Right lobe of liver (tissue), 6 donors: ENCODE measurements around the gene ZNF219. TPM values are rescaled to one million over a fixed set of nuclear protein-coding genes. Genes with fewer than 3 reads are reported as not detected.

Experiments
- ATAC-seq, 4 donors: fragments of 200-7000 bp; cut with Tn5 transposase; one replicate each; pipeline ENCODE4 v1.9.1; 2020; ENCODE audit warnings: mild to moderate bottlenecking in 4 of 4, moderate library complexity in 4 of 4
- DNase-seq, 3 donors: peaks; one replicate each; pipeline ENCODE4 v3.0.0-alpha.2; 2020
- H3K27ac ChIP-seq, 3 donors: fragments of 200-600 bp; one replicate each; pipeline ENCODE4 v1.8.0; 2022
- H3K27me3 ChIP-seq, 2 donors: fragments of 200-600 bp; one replicate each; pipeline ENCODE4 v1.8.0; 2022
- H3K36me3 ChIP-seq, 4 donors: fragments of 200-600 bp; sonication (generic) in 1 of 4; one replicate each; pipeline versions ENCODE4 v1.5.1 to v1.8.0; 2017 to 2022; ENCODE audit warnings: control low read depth in 1 of 4
- H3K4me1 ChIP-seq, 4 donors: fragments of 200-600 bp; sonication (generic) in 1 of 4; one replicate each; pipeline versions ENCODE4 v1.5.1 to v1.8.0; 2017 to 2022; ENCODE audit warnings: control low read depth in 1 of 4
- H3K4me3 ChIP-seq, 3 donors: fragments of 200-600 bp; one replicate each; pipeline ENCODE4 v1.8.0; 2022
- H3K9me3 ChIP-seq, 4 donors: fragments of 200-600 bp; sonication (generic) in 1 of 4; one replicate each; pipeline versions ENCODE4 v1.5.1 to v1.8.0; 2017 to 2022; ENCODE audit warnings: control low read depth in 1 of 4
- POLR2A ChIP-seq: fragments of 450-650 bp; IDR thresholded peaks from one replicate; pipeline ENCODE4 v1.6.1; 2017; ENCODE audit warnings: antibody characterized with exemption, mild to moderate bottlenecking
- WGBS: methylation state at CpG from one replicate; pipeline ENCODE4 v1.1.6; 2018; ENCODE audit warnings: low coverage, low lambda C conversion rate; ENCODE audit not compliant: insufficient coverage; ENCODE audit errors: missing lambda C conversion rate; 5-methylcytosine and 5-hydroxymethylcytosine counted together
- intact Hi-C, 2 donors: fragments of 100-400 bp; cut with DNase I; formaldehyde crosslinking; loops; one replicate each; pipeline versions ENCODE4 v1.11.2 to v1.14.1; 2022
- total RNA-seq, 6 experiments: library from RNA; depleted of rRNA in 2 of 6; stranded (reverse); fragments of >200 nt in 2 of 6; fragmentation: NEBNext Ultra II Directional in 3 of 6; extraction: Animal tissue kit (Norgen Biotek cat#: 25700) in 3 of 6; gene quantifications; one replicate each; pipeline versions ENCODE4 v1.1.0 to v1.2.4, GENCODE V29; 2016 to 2023
- TF ChIP-seq, protein P1 (sequence below), 4 donors: fragments of 200-600 bp in 3 of 4; fragments of 450-650 bp in 1 of 4; IDR thresholded peaks; one replicate each; pipeline versions ENCODE4 v1.5.1 to v1.8.0; 2016 to 2022; ENCODE audit warnings: antibody characterized with exemption in 4 of 4, mild to moderate bottlenecking in 2 of 4
- donor health status: DM: no; HTN: yes; CAD: no.
- donor health status: DM: no; HTN: no; CAD: no.
- donor health status: DM: no; HTN: no; CAD: no.
- donor health status: DM: no; HTN: yes; CAD: no.
- donor health status: DM: no; HTN: yes; CAD: no.

ZNF219 gene
- total RNA-seq, 6 experiments from 2014 or later = 6.9 to 20.6 (median 9.3) TPM

DNA sequence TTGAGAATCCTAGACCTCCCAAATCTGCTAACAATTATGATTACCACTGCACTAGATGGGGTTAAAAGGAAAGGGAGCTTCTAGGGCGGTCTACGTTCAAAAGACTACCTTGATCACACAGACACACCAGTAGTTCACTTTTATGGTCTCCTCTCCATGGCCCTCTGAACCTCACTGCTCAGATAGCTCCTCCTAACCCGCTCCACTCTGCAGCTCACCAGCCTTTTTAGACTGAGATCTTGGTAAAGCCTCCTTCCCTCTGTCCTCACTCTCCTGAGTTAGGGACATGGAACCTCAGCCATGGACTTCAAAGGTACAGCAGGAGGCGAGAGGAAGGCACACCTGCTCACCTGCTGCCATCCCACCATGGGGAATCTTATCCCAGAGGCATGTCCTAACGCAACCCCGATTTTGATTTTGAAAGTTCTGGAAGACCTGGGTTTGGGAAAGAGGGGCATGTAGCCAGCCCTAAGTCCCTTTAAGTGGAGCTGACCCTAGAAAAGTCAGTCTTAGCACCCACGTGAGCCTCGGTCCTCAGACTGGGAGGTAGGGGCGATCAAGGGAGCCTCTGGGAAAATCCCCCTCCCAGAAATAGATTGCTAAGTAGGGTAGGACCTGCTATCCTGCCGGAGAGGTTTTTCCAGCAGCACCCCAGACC, 1.3 kb downstream of the ZNF219 start:
- H3K4me3 ChIP-seq = no peak overlapping the region
- DNase-seq = no peak
- 59% methylated on average over 5 of the region's 10 CpGs for WGBS

DNA sequence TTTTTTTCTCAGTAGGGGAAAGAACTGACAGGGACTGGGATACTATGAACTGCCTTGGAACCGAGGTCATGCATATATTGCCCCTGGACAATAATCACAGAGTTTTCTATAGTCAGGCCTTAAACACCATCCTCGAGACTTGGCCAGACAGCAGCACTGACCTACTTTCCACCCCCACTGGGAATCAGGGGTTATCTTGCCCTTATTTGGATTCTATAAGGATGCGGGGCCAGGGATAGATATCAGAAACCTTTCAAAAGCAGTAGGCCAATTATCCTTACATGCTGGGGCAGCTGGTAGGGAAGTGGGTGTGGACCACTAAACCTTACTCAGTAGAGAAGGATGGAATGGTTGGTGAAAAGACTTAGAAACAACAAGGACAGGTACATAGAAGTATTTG, 2.0 kb downstream of the ZNF219 start:
- TF ChIP-seq, protein P1, sequence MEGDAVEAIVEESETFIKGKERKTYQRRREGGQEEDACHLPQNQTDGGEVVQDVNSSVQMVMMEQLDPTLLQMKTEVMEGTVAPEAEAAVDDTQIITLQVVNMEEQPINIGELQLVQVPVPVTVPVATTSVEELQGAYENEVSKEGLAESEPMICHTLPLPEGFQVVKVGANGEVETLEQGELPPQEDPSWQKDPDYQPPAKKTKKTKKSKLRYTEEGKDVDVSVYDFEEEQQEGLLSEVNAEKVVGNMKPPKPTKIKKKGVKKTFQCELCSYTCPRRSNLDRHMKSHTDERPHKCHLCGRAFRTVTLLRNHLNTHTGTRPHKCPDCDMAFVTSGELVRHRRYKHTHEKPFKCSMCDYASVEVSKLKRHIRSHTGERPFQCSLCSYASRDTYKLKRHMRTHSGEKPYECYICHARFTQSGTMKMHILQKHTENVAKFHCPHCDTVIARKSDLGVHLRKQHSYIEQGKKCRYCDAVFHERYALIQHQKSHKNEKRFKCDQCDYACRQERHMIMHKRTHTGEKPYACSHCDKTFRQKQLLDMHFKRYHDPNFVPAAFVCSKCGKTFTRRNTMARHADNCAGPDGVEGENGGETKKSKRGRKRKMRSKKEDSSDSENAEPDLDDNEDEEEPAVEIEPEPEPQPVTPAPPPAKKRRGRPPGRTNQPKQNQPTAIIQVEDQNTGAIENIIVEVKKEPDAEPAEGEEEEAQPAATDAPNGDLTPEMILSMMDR (IDR thresholded peaks at IDR 0.05) = no peak
- no peak for TF ChIP-seq POLR2A
- DNase-seq (no peak), ATAC-seq (no peak)
- Histone ChIP-seq H3K4me3 (no peak overlapping the region), H3K36me3 (no peaks in the 10 kb centered on the region), H3K4me1 (peaks cover 0 to 8% (median 4%) of the 10 kb centered on the region in 4 donors), H3K9me3 (no peaks in the 10 kb centered on the region), H3K27ac (peak overlapping the region in 1 of 3 donors; percentile 57), H3K27me3 (no peaks in the 10 kb centered on the region)
- intact Hi-C loops = loop anchor here in 1 of 2 donors (10.0 kb wide), 1 partner anchor 82 kb away; no protein-coding TSS in a partner anchor
- 56% methylated on average over 1 of the region's 3 CpGs for WGBS

More for the DNA sequence above, 1.3 kb downstream of the ZNF219 start:
- H3K27ac ChIP-seq = peak overlapping the region in 2 of 3 donors; percentile 33 to 57
- intact Hi-C loops = loop anchor here in 1 of 2 donors (10.0 kb wide), 1 partner anchor 82 kb away; no protein-coding TSS in a partner anchor
- peak in 1 of 4 donors; percentile 5 for ATAC-seq
- H3K4me1 ChIP-seq = peaks cover 0 to 8% (median 4%) of the 10 kb centered on the region in 4 donors
- TF ChIP-seq, protein P1 (IDR thresholded peaks at IDR 0.05) = no peak
- TF ChIP-seq POLR2A = no peak
- no peaks in the 10 kb centered on the region for H3K27me3 ChIP-seq
- no peaks in the 10 kb centered on the region for H3K36me3 ChIP-seq
- H3K9me3 ChIP-seq = no peaks in the 10 kb centered on the region

DNA sequence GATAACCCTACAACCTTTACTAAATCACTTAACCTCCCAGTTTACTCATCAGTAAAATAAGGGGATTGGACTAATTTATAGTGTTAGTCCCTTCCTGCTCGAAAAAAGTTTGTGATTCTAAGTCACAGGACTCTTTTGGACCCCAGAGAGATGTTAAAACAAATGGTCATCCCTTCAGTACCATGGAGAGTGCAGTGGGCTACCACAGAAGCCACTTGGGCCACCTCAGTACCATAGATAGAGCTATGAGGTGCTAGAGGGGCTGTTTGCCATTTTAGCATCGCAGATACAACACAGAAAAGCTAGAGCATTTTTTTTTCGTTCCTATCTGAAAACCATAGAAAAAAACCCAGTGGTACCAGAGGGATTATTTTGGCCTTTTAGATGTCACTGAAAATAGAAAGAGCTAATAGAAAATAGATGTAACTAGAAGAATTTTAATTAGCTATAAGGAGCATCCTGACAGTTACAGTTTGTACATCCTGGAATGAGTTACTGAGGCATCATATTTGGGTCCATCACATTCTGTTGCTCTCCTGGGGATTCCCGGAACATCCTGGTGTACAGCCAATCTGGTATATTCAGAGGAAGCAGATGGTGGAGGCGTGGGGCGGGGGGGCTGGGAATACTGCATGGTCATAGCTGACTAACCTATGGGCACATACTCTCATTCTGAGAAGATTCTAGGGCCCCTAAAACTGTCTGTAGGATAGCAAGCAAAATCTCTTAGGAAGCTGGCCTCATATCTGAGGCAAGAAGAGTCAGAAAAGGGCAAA, 2.8 kb downstream of the ZNF219 start:
- 57% methylated on average over 6 of the region's 6 CpGs for WGBS
- intact Hi-C loops = loop anchor here in 1 of 2 donors (10.0 kb wide), 1 partner anchor 81 kb away; no protein-coding TSS in a partner anchor
- no peaks in the 10 kb centered on the region for H3K9me3 ChIP-seq
- no peak overlapping the region for H3K4me3 ChIP-seq
- H3K27me3 ChIP-seq = no peaks in the 10 kb centered on the region
- no peak for ATAC-seq
- DNase-seq = no peak
- no peak overlapping the region for H3K27ac ChIP-seq
- H3K4me1 ChIP-seq = peaks cover 0 to 8% (median 4%) of the 10 kb centered on the region in 4 donors
- TF ChIP-seq, protein P1 (IDR thresholded peaks at IDR 0.05) = no peak
- TF ChIP-seq POLR2A = no peak
- H3K36me3 ChIP-seq = no peaks in the 10 kb centered on the region

DNA sequence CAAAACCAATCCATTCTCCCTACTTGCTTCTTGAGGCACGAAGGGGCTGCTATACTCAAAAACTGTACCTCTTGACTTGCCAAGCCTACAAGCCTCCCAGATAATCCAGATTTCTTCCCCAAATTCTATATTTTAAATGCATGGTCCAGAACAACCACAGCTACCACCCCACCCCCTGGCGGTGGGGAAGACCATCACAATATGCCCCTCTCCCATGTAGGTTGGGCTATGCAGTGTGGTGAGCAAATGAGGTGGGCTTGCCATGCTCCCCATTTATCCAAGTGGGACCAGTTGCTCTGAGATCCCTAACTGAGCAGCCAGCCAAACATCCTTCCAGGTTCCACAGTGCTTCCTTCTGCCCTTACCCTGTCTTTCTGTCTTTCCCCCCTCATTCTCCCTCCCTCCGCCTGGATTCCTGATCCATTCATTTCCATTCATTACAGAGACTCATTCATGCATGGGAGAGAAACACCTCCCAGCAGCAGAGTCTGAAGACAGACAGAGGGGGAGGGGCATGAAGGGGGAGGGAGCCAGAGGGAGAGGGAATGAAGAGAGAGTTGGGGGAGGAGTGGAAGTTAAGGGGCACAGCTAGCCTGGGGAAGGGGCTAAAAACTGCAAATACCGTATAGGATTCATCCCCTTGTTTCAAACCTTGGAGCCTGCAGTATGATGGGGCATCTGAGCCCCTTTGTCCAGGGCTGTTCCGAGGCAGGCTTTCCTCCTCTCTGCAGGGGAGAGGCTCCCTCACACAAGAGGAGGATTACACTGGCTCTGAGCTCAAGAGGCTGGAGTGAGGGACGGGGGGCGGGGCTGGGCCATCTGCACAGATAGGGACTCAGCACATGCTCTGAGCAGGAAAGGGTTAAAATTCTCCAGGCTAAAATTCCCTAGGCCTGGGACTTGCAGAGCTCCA, 4.4 kb downstream of the ZNF219 start:
- 42% methylated on average over 4 of the region's 7 CpGs for WGBS
- Histone ChIP-seq H3K27me3 (no peaks in the 10 kb centered on the region), H3K36me3 (peaks cover 0 to 9% (median 3%) of the 10 kb centered on the region in 4 donors), H3K4me3 (no peak overlapping the region), H3K27ac (no peak overlapping the region), H3K4me1 (peaks cover 0 to 3% (median 1%) of the 10 kb centered on the region in 4 donors), H3K9me3 (no peaks in the 10 kb centered on the region)
- intact Hi-C loops = loop anchor here (5.0 to 10.0 kb wide), 2 partner anchors 77 to 79 kb away; no protein-coding TSS in a partner anchor
- DNase-seq (no peak), ATAC-seq (no peak)
- TF ChIP-seq POLR2A = peak; percentile 17
- TF ChIP-seq, protein P1 (IDR thresholded peaks at IDR 0.05) = no peak
